BE2C (cell line): ENCODE data around the gene HAUS8.

Experiments used
- DNase-seq: peaks from one replicate; pipeline ENCODE4 v3.0.0-alpha.2; 2020
- H3K27me3 ChIP-seq: fragments of 250-450 bp; sonication (Bioruptor Pico); 2 replicates; pipeline ENCODE4 v1.5.1; 2020; ENCODE audit warnings: mild to moderate bottlenecking
- H3K36me3 ChIP-seq: fragments of 250-450 bp; sonication (Bioruptor Pico); 2 replicates; pipeline ENCODE4 v1.5.1; 2020; ENCODE audit warnings: mild to moderate bottlenecking
- H3K4me1 ChIP-seq: fragments of 250-450 bp; sonication (Bioruptor Pico); 2 replicates; pipeline ENCODE4 v1.5.1; 2020
- H3K4me3 ChIP-seq: 2 replicates; pipeline ENCODE4 v1.5.1; 2011; ENCODE audit warnings: low read depth, low read length
- H3K9me3 ChIP-seq: fragments of 250-450 bp; sonication (Bioruptor Pico); 2 replicates; pipeline ENCODE4 v1.5.1; 2020
- TF ChIP-seq, protein P1 (sequence below): IDR thresholded peaks from 2 replicates; pipeline ENCODE4 v1.5.1; 2012; ENCODE audit warnings: mild to moderate bottlenecking, low read depth, low read length

HAUS8 gene

DNA sequence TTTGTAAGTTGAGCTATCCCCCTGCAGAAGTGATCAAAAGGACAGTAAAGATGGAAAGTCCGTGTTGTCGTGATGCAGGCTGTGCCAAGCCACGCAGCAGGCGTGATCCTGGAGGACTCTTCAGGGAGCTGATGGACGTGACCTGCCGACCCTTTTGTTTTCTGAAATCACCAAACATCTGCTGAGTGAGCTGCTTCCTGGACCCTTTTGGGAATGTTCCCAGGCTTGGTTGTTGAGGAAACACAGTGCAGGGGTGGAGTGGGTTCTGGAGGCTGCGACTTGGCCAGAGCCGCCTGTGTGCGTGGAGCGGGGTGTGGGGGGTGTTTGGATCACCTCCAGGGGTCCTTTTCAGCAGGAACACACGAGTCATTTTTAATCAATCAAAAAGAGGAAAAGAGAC is 33.3 kb downstream of the HAUS8 start:
- peaks cover 3% of the 10 kb centered on the region; the same call in 1 of the 2 replicates for H3K27me3 ChIP-seq
- H3K4me1 ChIP-seq: no peaks in the 10 kb centered on the region
- no peaks in the 10 kb centered on the region for H3K36me3 ChIP-seq
- H3K4me3 ChIP-seq: no peak overlapping the region
- DNase-seq: no peak
- no peaks in the 10 kb centered on the region for H3K9me3 ChIP-seq
- TF ChIP-seq, protein P1, sequence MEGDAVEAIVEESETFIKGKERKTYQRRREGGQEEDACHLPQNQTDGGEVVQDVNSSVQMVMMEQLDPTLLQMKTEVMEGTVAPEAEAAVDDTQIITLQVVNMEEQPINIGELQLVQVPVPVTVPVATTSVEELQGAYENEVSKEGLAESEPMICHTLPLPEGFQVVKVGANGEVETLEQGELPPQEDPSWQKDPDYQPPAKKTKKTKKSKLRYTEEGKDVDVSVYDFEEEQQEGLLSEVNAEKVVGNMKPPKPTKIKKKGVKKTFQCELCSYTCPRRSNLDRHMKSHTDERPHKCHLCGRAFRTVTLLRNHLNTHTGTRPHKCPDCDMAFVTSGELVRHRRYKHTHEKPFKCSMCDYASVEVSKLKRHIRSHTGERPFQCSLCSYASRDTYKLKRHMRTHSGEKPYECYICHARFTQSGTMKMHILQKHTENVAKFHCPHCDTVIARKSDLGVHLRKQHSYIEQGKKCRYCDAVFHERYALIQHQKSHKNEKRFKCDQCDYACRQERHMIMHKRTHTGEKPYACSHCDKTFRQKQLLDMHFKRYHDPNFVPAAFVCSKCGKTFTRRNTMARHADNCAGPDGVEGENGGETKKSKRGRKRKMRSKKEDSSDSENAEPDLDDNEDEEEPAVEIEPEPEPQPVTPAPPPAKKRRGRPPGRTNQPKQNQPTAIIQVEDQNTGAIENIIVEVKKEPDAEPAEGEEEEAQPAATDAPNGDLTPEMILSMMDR: no peak

DNA sequence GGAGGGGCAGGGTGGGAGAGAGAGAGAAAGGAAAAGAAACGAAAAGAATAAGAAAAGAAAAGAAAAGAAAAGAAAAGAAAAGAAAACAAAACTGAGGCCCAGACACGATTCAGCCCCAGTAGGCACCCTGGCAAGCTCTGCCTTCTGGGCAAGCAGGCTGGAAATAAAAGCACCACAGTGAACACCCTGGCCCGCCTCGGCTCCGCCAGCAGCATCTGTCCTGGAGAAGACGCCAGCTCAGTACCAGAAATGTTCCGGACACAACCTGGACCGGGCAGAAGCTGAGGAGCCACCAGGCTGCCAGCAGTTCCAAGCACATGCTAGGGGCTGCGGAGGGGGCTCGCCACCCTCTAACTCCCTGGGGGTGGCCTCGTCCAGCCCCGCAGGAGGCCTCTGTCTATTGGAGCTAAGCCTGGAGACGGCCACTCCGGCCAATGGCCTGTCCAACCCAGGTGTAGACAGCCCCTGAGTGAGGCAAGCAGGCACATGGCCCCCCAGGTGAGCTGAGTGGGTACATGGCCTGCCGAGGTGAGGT is 37.2 kb downstream of the HAUS8 start:
- peaks cover 3% of the 10 kb centered on the region; the same call in 1 of the 2 replicates for H3K27me3 ChIP-seq
- DNase-seq: no peak
- H3K36me3 ChIP-seq: no peaks in the 10 kb centered on the region
- no peaks in the 10 kb centered on the region for H3K4me1 ChIP-seq
- TF ChIP-seq, protein P1: no peak
- H3K4me3 ChIP-seq: no peak overlapping the region
- H3K9me3 ChIP-seq: no peaks in the 10 kb centered on the region

DNA sequence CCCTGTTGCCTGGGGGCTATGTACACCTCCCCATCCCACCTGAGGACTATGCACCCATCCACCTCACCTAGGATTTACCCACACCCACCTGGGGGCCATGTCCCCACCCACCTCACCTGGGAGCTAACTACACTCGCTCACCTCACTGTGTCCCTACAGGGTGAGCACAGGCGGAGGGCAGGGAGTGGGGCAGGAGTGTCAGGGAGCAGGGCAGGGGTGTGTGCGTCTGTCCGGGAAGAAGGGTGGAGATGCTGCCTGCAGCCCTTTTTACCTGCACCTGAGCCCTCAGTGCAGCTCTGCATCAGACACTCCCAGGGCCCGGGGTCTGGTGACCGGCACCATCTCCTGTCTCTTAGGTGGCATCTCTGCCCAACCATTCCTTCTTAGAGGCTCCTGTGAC is 38.1 kb downstream of the HAUS8 start:
- no peak overlapping the region for H3K4me3 ChIP-seq
- no peaks in the 10 kb centered on the region for H3K9me3 ChIP-seq
- TF ChIP-seq, protein P1: no peak
- H3K27me3 ChIP-seq: no peaks in the 10 kb centered on the region; the same call in 1 of the 2 replicates
- no peaks in the 10 kb centered on the region for H3K4me1 ChIP-seq
- no peak for DNase-seq
- H3K36me3 ChIP-seq: no peaks in the 10 kb centered on the region

DNA sequence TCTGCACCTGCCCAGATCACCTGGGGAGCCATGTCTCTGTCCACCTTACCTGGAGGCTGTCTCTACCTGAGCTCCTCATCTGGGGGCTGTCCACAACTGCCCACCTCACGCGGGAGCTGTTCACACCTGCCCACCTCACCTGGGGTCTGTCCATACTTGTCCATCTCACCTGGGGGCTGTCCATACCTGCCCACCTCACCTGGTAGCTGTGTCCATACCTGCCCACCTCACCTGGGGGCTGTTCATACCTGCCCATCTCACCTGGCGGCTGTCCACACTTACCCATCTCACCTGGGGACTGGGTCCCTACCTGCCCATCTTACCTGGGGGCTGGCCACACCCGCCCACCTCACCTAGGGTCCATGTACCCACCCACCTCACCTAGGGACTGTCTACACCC is 38.6 kb downstream of the HAUS8 start:
- TF ChIP-seq, protein P1: no peak
- no peaks in the 10 kb centered on the region for H3K36me3 ChIP-seq
- no peaks in the 10 kb centered on the region for H3K9me3 ChIP-seq
- no peak overlapping the region for H3K4me3 ChIP-seq
- H3K4me1 ChIP-seq: no peaks in the 10 kb centered on the region
- H3K27me3 ChIP-seq: no peaks in the 10 kb centered on the region
- DNase-seq: no peak

DNA sequence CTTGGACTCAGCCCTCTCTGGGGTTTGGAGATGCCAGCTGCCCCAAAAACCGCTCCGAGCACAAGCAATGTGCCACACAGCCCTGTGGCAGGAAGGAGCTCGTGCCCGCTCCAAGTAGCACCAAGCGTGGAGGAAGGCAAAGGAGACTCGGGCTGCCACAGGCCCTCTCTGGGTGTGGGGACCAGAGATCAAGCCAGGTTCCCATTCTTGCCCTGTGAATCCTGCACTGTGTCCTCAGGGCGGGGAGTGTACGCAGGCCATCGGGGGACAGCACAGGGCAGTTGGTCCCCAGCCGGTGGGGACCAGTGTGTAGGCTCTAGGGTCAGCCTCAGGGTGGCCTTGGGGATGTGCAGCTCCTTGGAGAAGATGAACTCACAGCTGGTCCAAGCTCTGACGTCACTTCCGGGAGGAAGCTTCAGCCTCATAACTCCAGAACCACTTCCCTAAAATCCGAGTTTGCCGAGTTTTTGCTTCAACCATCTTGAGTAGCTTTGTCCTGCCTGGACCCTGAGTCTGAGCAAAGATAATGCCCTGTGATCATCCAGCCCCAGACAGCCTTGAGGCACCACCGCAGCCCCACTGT is 39.3 kb downstream of the HAUS8 start:
- no peaks in the 10 kb centered on the region for H3K9me3 ChIP-seq
- peaks cover 2% of the 10 kb centered on the region for H3K27me3 ChIP-seq
- no peaks in the 10 kb centered on the region for H3K36me3 ChIP-seq
- DNase-seq: no peak
- TF ChIP-seq, protein P1: no peak
- H3K4me3 ChIP-seq: no peak overlapping the region
- no peaks in the 10 kb centered on the region for H3K4me1 ChIP-seq

DNA sequence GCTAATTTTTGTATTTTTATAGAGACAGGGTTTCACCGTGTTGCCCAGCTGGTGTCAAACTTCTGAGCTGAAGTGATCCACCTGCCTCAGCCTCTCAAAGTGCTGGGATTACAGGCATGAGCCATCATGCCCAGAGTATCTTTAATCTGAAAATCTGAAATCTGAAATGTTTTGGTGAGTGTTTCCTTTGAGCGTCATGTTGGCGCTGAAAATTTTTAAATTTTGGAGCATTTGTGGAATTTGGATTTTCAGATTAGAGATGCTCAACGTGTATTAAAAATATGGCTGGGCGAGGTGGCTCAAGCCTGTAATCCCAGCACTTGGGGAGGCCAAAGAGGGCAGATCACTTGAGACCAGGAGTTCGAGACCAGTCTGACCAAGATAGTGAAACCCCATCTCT is 43.5 kb downstream of the HAUS8 start:
- DNase-seq: no peak
- Histone ChIP-seq H3K36me3 (no peaks in the 10 kb centered on the region), H3K4me3 (no peak overlapping the region), H3K27me3 (peaks cover 8% of the 10 kb centered on the region), H3K9me3 (no peaks in the 10 kb centered on the region), H3K4me1 (no peaks in the 10 kb centered on the region)
- TF ChIP-seq, protein P1: no peak
